GM18873 (cell line): ENCODE data around the gene CKAP4.

Experiments
- ATAC-seq: cut with Tn5 transposase; IDR thresholded peaks from one replicate; pipeline ENCODE4 v1.9.1; 2021; ENCODE audit warnings: mild to moderate bottlenecking, moderate library complexity, moderate number of reproducible peaks; ENCODE audit not compliant: unreplicated experiment, low FRiP score

Gene CKAP4

GRCh38 chr12:106276032-106276740 lies 28.4 kb upstream of the CKAP4 start:
- peak; percentile 70 for ATAC-seq

GRCh38 chr12:106275458-106275857 lies 27.6 kb upstream of the CKAP4 start:
- ATAC-seq = no peak

GRCh38 chr12:106274575-106275121 lies 26.8 kb upstream of the CKAP4 start:
- ATAC-seq = no peak

GRCh38 chr12:106274012-106274411 lies 26.2 kb upstream of the CKAP4 start:
- no peak for ATAC-seq

GRCh38 chr12:106273491-106273890 lies 25.7 kb upstream of the CKAP4 start:
- ATAC-seq = no peak

- ATAC-seq = no peak
These were observed 24.0 kb upstream of the CKAP4 start for GRCh38 chr12:106271575-106272505.

- ATAC-seq = no peak
These were observed 21.4 kb upstream of the CKAP4 start for GRCh38 chr12:106269150-106269771.

GRCh38 chr12:106267535-106267934 lies 19.7 kb upstream of the CKAP4 start:
- no peak for ATAC-seq

GRCh38 chr12:106265116-106265515 lies 17.3 kb upstream of the CKAP4 start:
- ATAC-seq = no peak

GRCh38 chr12:106258935-106259334 lies 11.1 kb upstream of the CKAP4 start:
- no peak for ATAC-seq

GRCh38 chr12:106258226-106258625 lies 10.4 kb upstream of the CKAP4 start:
- no peak for ATAC-seq

- ATAC-seq = no peak
These were observed 8.7 kb upstream of the CKAP4 start for GRCh38 chr12:106256524-106256923.

GRCh38 chr12:106255952-106256351 lies 8.1 kb upstream of the CKAP4 start:
- no peak for ATAC-seq

- ATAC-seq = no peak
These were observed 7.7 kb upstream of the CKAP4 start for GRCh38 chr12:106255493-106255892.

GRCh38 chr12:106254724-106255123 lies 6.9 kb upstream of the CKAP4 start:
- ATAC-seq = no peak

GRCh38 chr12:106251631-106252455 lies 4.0 kb upstream of the CKAP4 start:
- ATAC-seq = no peak

GRCh38 chr12:106249411-106250135 lies 1.8 kb upstream of the CKAP4 start:
- peak; percentile 73 for ATAC-seq

GRCh38 chr12:106248846-106249371 lies 1.1 kb upstream of the CKAP4 start:
- no peak for ATAC-seq

- no peak for ATAC-seq
These were observed 559 bp upstream of the CKAP4 start for GRCh38 chr12:106248312-106248845.
